H1 (cell line): ENCODE measurements around the gene FCN3. TPM values are rescaled to one million over a fixed set of nuclear protein-coding genes. Genes with fewer than 3 reads are reported as not detected.

Experiments
- FOSL1 ChIP-seq: IDR thresholded peaks from 2 replicates; pipeline ENCODE4 v1.6.1; 2011; ENCODE audit warnings: mild to moderate bottlenecking, low read depth, low read length, moderate library complexity; ENCODE audit not compliant: insufficient read depth
- PHF8 ChIP-seq: fragments of 200-600 bp; sonication (generic); conservative IDR thresholded peaks from 2 replicates; pipeline ENCODE4 v1.7.1; 2012; ENCODE audit warnings: low read depth, mild to moderate bottlenecking, inconsistent platforms, low read length, moderate library complexity
- RBBP5 ChIP-seq: IDR thresholded peaks from 2 replicates; pipeline ENCODE4 v1.7.1; 2012; ENCODE audit warnings: low read depth, mild to moderate bottlenecking, inconsistent platforms, low read length, moderate library complexity, borderline replicate concordance
- RNF2 ChIP-seq: fragments of 200-900, 300-1000 bp; sonication (generic); IDR thresholded peaks from 2 replicates; pipeline ENCODE4 v1.7.1; 2016; ENCODE audit warnings: borderline replicate concordance, low read depth, mild to moderate bottlenecking, antibody characterized with exemption, low read length; ENCODE audit not compliant: poor library complexity, severe bottlenecking; ENCODE audit errors: missing control alignments
- SIN3A ChIP-seq, 2 experiments: IDR thresholded peaks in 1 of 2; conservative IDR thresholded peaks in 1 of 2; 2 replicates each; pipeline ENCODE4 v1.6.1; 2011 to 2012; ENCODE audit warnings: low read length in 2 of 2, improper control_type of control experiment in 1 of 2, low read depth in 1 of 2, mild to moderate bottlenecking in 1 of 2
- polyA plus RNA-seq, 7 experiments: library from polyadenylated mRNA; depleted of rRNA in 3 of 7; stranded (reverse) in 5 of 7; unstranded in 2 of 7; fragments of >200 nt in 5 of 7; fragments of 200-250 nt in 2 of 7; gene quantifications; 1 replicate in 5 of 7; 2 replicates in 1 of 7; 4 replicates in 1 of 7; pipeline versions ENCODE4 v1.2.1 to v1.2.3, GENCODE V29; 2011 to 2013; ENCODE audit warnings: missing spikeins in 2 of 7, mixed read lengths in 2 of 7
- total RNA-seq: library from RNA; stranded (reverse); fragmentation: NEBNext Ultra II Directional; extraction: Animal tissue kit (Norgen Biotek cat#: 25700); gene quantifications from 2 replicates; pipeline ENCODE4 v1.2.1, GENCODE V29; 2021
- TF ChIP-seq, protein P1 (sequence below): IDR thresholded peaks from 2 replicates; pipeline ENCODE4 v1.6.1; 2011; ENCODE audit warnings: low read length, improper control_type of control experiment
- TF ChIP-seq, protein P2 (sequence below): fragments of 300-600 bp; sonication (generic); IDR thresholded peaks from 2 replicates; pipeline ENCODE4 v1.7.1; 2012; ENCODE audit warnings: low read length, moderate library complexity, mild to moderate bottlenecking, inconsistent platforms; ENCODE audit not compliant: insufficient replicate concordance

The FCN3 gene
- total and polyA plus RNA-seq, 2 of the 8 experiments (the other 6 are each of a cell fraction or from before 2014, with no cell fraction given), result 0.30 to 0.57 TPM

DNA sequence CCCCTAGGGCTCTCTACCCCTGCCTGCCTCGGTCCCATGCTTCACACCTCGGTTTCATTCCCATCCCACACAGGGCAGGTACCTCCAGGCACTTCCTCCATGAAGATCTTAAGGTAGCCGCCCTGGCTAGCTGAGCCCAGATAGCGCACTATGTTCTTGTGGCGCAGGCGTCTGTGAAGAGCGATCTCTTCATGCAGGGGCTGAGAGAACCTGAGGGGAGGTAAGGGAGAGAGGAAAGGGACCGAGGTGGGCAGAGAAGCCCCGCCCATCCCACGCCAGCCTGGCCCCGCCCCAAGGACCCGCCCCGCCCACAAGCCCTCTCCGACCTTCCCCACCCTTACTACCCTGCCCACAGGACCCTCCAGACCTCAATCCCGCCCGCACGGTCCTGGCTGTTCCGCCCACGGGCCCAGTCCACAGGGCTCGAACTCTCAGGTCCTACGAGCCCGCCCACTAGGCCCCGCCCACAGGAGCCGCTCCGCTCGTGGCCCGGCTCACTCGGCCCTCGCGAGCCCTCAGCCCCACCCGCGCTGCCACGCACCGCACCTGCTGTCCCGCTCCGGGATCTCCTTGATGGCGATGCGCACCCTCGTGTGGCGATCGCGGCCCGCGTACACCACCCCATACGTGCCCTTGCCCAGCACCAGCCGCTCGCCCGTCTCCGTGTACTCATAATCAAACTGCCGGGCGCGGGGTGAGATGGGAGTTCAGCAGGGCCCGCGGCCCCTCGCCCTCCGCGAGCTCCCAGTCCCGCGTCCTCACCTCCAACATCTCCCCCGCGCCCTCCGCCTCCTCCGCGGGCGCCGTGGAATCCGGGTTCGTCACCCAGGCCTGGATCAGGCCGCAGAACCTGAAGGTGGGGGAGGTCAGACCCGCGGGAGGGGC is 14.2 kb downstream of the FCN3 start (continued):
- TF ChIP-seq, protein P1, sequence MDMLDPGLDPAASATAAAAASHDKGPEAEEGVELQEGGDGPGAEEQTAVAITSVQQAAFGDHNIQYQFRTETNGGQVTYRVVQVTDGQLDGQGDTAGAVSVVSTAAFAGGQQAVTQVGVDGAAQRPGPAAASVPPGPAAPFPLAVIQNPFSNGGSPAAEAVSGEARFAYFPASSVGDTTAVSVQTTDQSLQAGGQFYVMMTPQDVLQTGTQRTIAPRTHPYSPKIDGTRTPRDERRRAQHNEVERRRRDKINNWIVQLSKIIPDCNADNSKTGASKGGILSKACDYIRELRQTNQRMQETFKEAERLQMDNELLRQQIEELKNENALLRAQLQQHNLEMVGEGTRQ, result no peak
- TF ChIP-seq PHF8, result no peak
- TF ChIP-seq RNF2, result no peak
- TF ChIP-seq FOSL1, result no peak
- TF ChIP-seq RBBP5, result no peak; the same call in 1 of the 2 replicates
- 0 out of 4 replicates have a peak, but pooled peaks of 1 of the 2 experiments have one; percentile 17 for TF ChIP-seq SIN3A (conservative IDR thresholded peaks at IDR 0.05 in 1 of 2, IDR thresholded peaks at IDR 0.05 in 1 of 2; ENCODE audit: low read depth in 1 of 2, low read length in 2 of 2)
- TF ChIP-seq, protein P2, sequence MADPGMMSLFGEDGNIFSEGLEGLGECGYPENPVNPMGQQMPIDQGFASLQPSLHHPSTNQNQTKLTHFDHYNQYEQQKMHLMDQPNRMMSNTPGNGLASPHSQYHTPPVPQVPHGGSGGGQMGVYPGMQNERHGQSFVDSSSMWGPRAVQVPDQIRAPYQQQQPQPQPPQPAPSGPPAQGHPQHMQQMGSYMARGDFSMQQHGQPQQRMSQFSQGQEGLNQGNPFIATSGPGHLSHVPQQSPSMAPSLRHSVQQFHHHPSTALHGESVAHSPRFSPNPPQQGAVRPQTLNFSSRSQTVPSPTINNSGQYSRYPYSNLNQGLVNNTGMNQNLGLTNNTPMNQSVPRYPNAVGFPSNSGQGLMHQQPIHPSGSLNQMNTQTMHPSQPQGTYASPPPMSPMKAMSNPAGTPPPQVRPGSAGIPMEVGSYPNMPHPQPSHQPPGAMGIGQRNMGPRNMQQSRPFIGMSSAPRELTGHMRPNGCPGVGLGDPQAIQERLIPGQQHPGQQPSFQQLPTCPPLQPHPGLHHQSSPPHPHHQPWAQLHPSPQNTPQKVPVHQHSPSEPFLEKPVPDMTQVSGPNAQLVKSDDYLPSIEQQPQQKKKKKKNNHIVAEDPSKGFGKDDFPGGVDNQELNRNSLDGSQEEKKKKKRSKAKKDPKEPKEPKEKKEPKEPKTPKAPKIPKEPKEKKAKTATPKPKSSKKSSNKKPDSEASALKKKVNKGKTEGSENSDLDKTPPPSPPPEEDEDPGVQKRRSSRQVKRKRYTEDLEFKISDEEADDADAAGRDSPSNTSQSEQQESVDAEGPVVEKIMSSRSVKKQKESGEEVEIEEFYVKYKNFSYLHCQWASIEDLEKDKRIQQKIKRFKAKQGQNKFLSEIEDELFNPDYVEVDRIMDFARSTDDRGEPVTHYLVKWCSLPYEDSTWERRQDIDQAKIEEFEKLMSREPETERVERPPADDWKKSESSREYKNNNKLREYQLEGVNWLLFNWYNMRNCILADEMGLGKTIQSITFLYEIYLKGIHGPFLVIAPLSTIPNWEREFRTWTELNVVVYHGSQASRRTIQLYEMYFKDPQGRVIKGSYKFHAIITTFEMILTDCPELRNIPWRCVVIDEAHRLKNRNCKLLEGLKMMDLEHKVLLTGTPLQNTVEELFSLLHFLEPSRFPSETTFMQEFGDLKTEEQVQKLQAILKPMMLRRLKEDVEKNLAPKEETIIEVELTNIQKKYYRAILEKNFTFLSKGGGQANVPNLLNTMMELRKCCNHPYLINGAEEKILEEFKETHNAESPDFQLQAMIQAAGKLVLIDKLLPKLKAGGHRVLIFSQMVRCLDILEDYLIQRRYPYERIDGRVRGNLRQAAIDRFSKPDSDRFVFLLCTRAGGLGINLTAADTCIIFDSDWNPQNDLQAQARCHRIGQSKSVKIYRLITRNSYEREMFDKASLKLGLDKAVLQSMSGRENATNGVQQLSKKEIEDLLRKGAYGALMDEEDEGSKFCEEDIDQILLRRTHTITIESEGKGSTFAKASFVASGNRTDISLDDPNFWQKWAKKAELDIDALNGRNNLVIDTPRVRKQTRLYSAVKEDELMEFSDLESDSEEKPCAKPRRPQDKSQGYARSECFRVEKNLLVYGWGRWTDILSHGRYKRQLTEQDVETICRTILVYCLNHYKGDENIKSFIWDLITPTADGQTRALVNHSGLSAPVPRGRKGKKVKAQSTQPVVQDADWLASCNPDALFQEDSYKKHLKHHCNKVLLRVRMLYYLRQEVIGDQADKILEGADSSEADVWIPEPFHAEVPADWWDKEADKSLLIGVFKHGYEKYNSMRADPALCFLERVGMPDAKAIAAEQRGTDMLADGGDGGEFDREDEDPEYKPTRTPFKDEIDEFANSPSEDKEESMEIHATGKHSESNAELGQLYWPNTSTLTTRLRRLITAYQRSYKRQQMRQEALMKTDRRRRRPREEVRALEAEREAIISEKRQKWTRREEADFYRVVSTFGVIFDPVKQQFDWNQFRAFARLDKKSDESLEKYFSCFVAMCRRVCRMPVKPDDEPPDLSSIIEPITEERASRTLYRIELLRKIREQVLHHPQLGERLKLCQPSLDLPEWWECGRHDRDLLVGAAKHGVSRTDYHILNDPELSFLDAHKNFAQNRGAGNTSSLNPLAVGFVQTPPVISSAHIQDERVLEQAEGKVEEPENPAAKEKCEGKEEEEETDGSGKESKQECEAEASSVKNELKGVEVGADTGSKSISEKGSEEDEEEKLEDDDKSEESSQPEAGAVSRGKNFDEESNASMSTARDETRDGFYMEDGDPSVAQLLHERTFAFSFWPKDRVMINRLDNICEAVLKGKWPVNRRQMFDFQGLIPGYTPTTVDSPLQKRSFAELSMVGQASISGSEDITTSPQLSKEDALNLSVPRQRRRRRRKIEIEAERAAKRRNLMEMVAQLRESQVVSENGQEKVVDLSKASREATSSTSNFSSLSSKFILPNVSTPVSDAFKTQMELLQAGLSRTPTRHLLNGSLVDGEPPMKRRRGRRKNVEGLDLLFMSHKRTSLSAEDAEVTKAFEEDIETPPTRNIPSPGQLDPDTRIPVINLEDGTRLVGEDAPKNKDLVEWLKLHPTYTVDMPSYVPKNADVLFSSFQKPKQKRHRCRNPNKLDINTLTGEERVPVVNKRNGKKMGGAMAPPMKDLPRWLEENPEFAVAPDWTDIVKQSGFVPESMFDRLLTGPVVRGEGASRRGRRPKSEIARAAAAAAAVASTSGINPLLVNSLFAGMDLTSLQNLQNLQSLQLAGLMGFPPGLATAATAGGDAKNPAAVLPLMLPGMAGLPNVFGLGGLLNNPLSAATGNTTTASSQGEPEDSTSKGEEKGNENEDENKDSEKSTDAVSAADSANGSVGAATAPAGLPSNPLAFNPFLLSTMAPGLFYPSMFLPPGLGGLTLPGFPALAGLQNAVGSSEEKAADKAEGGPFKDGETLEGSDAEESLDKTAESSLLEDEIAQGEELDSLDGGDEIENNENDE, result no peak
